ENCODE results near the gene PPP1R3F. TPM values are rescaled to one million over a fixed set of nuclear protein-coding genes. Genes with fewer than 3 reads are reported as not detected.

PPP1R3F gene
- total RNA-seq, 4 donors from 2014 or later: 24.0 to 49.6 (median 34.2) TPM

GRCh38 chrX:49238735-49239134 lies 30.9 kb upstream of the PPP1R3F start:
- intact Hi-C loops (cut with DNase I; ENCODE audit: low total_unique reads): loop anchor here (5.0 kb wide), 1 partner anchor 36 kb away; the partner anchor contains the start of gene SYP
- no peak overlapping the region for H3K27ac ChIP-seq
- DNase-seq: no peak
- no peak overlapping the region for H3K4me3 ChIP-seq
- TF ChIP-seq POLR2A (IDR thresholded peaks at IDR 0.05): no peak
- no peak for TF ChIP-seq CTCF (IDR thresholded peaks at IDR 0.05 in 4 of 5, conservative IDR thresholded peaks at IDR 0.05 in 1 of 5)
- ATAC-seq: no peak
- no peaks in the 10 kb centered on the region for H3K27me3 ChIP-seq
- peaks cover 0 to 5% of the 10 kb centered on the region in 2 donors for H3K4me1 ChIP-seq
- no peaks in the 10 kb centered on the region for H3K9me3 ChIP-seq
- peaks cover 0 to 10% of the 10 kb centered on the region in 2 donors for H3K36me3 ChIP-seq
- in situ Hi-C loops (cut with MboI; ENCODE audit: low sequenced_read_pairs in 4 of 4): no loop called here

- TF ChIP-seq POLR2A (IDR thresholded peaks at IDR 0.05) (no peak), CTCF (IDR thresholded peaks at IDR 0.05 in 4 of 5, conservative IDR thresholded peaks at IDR 0.05 in 1 of 5) (no peak)
- ATAC-seq: no peak
- intact Hi-C loops (cut with DNase I; ENCODE audit: low total_unique reads) (no loop called here), in situ Hi-C loops (cut with MboI; ENCODE audit: low sequenced_read_pairs in 4 of 4) (no loop called here)
- DNase-seq: no peak
- Histone ChIP-seq H3K27ac (no peak overlapping the region), H3K4me1 (no peaks in the 10 kb centered on the region), H3K27me3 (no peaks in the 10 kb centered on the region), H3K4me3 (no peak overlapping the region), H3K9me3 (no peaks in the 10 kb centered on the region), H3K36me3 (peaks cover 0 to 15% of the 10 kb centered on the region in 2 donors)
These were observed 27.0 kb upstream of the PPP1R3F start for GRCh38 chrX:49242545-49243066.

GRCh38 chrX:49243166-49243565 lies 26.4 kb upstream of the PPP1R3F start:
- ATAC-seq (no peak), DNase-seq (no peak)
- Histone ChIP-seq H3K9me3 (no peaks in the 10 kb centered on the region), H3K27me3 (no peaks in the 10 kb centered on the region), H3K27ac (no peak overlapping the region), H3K4me3 (no peak overlapping the region), H3K36me3 (peaks cover 0 to 15% of the 10 kb centered on the region in 2 donors), H3K4me1 (no peaks in the 10 kb centered on the region)
- no peak for TF ChIP-seq CTCF (IDR thresholded peaks at IDR 0.05 in 4 of 5, conservative IDR thresholded peaks at IDR 0.05 in 1 of 5)
- TF ChIP-seq POLR2A (IDR thresholded peaks at IDR 0.05): no peak
- intact Hi-C loops (cut with DNase I; ENCODE audit: low total_unique reads): no loop called here
- in situ Hi-C loops (cut with MboI; ENCODE audit: low sequenced_read_pairs in 4 of 4): no loop called here

- in situ Hi-C loops (cut with MboI; ENCODE audit: low sequenced_read_pairs in 4 of 4) (no loop called here), intact Hi-C loops (cut with DNase I; ENCODE audit: low total_unique reads) (no loop called here)
- no peaks in the 10 kb centered on the region for H3K9me3 ChIP-seq
- peaks cover 0 to 15% of the 10 kb centered on the region in 2 donors for H3K36me3 ChIP-seq
- no peaks in the 10 kb centered on the region for H3K4me1 ChIP-seq
- no peak overlapping the region for H3K4me3 ChIP-seq
- TF ChIP-seq POLR2A (IDR thresholded peaks at IDR 0.05): no peak
- no peak for TF ChIP-seq CTCF (IDR thresholded peaks at IDR 0.05 in 4 of 5, conservative IDR thresholded peaks at IDR 0.05 in 1 of 5)
- no peak overlapping the region for H3K27ac ChIP-seq
- ATAC-seq (no peak), DNase-seq (no peak)
- no peaks in the 10 kb centered on the region for H3K27me3 ChIP-seq
These were observed 25.4 kb upstream of the PPP1R3F start for GRCh38 chrX:49244207-49244606.

DNA sequence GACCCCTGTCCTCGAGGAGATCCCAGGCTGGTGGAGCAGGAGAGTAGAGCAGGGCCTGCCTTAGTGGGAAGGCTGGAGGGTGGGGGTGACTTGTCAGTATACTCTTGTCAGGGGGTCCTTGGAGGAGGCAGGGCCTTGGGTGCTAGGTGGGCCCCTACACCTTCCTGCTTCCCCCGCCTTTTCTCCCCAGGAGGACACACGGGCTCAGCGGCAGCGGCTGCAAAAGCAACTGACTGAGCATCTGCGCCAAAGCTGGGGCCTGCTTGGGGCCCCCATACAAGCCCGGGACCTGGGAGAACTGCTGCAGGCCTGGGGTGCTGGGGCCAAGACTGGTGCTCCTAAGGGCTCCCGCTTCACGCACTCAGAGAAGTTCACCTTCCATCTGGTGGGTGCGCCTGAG lies 23.1 kb upstream of the PPP1R3F start:
- intact Hi-C loops (cut with DNase I; ENCODE audit: low total_unique reads): no loop called here
- ATAC-seq (no peak), DNase-seq (no peak)
- TF ChIP-seq CTCF (IDR thresholded peaks at IDR 0.05 in 4 of 5, conservative IDR thresholded peaks at IDR 0.05 in 1 of 5): no peak
- H3K36me3 ChIP-seq: peaks cover 0 to 15% of the 10 kb centered on the region in 2 donors
- H3K27me3 ChIP-seq: no peaks in the 10 kb centered on the region
- no peaks in the 10 kb centered on the region for H3K9me3 ChIP-seq
- no peaks in the 10 kb centered on the region for H3K4me1 ChIP-seq
- no peak overlapping the region for H3K27ac ChIP-seq
- in situ Hi-C loops (cut with MboI; ENCODE audit: low sequenced_read_pairs in 4 of 4): no loop called here
- no peak overlapping the region for H3K4me3 ChIP-seq

Measured in gastrocnemius medialis (tissue), 4 donors.